GM21786 (cell line): Measurements from ENCODE around the gene KRTAP5-6.

Experiments used
- ATAC-seq: cut with Tn5 transposase; IDR thresholded peaks from one replicate; pipeline ENCODE4 v1.9.1; 2021; ENCODE audit not compliant: unreplicated experiment

KRTAP5-6 gene

DNA sequence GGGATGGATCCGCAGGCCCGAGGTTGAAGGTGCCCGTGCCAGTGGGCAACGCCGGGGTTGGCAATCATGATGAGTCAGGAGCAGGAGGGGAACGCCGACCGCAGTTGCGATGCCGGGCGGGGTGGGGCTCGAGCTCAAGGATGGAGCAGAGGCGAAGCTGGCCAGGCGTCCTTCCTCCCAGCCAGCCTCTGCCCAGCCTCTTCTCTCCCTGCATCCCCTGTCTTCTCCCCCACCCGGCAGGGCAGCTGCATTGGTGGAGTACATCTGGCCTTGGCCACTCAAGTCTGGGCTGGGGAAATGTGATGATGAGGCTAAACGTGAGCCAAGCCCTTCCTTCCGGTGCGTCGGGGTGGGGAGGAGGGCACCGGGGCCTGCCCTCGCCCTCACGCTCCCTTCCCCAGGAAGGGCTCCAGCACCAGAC lies 49.5 kb downstream of the KRTAP5-6 start:
- ATAC-seq, result no peak

DNA sequence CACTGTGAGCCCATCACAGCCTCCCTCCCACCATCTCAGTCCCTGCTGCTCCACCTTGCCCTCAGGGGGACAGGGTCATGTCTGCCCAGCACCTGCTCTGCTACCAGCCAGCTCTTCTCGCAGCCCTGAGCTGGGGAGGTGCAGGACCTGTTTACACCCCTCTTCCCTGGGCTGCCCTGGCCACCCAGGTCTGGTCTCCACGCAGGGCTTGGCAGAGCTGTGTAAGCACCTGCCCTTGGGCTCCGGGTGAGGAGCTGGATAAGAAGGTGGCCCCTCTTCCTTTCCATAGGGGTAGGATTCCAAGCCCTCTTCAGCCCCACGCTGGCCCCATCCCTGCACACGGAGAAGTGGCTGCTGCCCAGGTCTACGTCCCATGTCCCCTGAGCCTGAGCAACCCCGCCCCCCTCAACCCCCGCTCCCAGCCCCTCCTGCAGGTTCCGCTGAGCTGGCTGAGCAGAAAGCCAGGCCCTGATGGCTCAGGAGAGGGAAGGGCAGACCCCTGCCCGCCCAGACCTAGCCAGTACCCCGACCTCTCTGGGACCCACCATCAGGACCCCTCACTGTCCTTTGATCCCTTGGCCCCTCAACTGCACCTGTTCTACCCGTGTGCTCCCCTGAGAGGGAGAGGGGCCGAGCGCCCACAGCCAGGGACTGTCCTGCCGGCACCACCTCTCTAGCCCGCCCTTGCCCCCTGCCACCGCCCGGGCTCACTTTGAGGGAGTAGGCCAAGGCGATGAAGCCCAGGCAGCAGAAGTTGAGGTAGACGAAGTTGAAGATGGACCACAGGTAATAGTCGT lies 50.2 kb downstream of the KRTAP5-6 start:
- ATAC-seq, result no peak
